Nephron (organoid): ENCODE data around the gene WNK2.

Source experiments
- H3K27ac Mint-ChIP-seq, 3 experiments: 2 replicates each; pipeline ENCODE4 v1.8.0; 2020; ENCODE audit warnings: mixed read lengths in 3 of 3, mild to moderate bottlenecking in 2 of 3, moderate library complexity in 1 of 3
- H3K27me3 Mint-ChIP-seq: 2 replicates; pipeline ENCODE4 v1.8.0; 2021; ENCODE audit warnings: low read depth, mild to moderate bottlenecking, moderate library complexity, mixed read lengths
- H3K36me3 Mint-ChIP-seq: 2 replicates; pipeline ENCODE4 v1.8.0; 2020; ENCODE audit warnings: low read depth, mixed read lengths
- H3K4me1 Mint-ChIP-seq: 2 replicates; pipeline ENCODE4 v1.8.0; 2020; ENCODE audit warnings: mixed read lengths
- H3K4me3 Mint-ChIP-seq, 3 experiments: 2 replicates each; pipeline ENCODE4 v1.8.0; 2020; ENCODE audit warnings: mild to moderate bottlenecking in 3 of 3, mixed read lengths in 3 of 3, moderate library complexity in 2 of 3
- H3K9me3 Mint-ChIP-seq: 2 replicates; pipeline ENCODE4 v1.8.0; 2020; ENCODE audit warnings: mixed read lengths
- CTCF ChIP-seq, 3 experiments: fragments of 200-600 bp; sonication (generic); IDR thresholded peaks; one replicate each; pipeline ENCODE4 v1.5.0; 2021; ENCODE audit warnings: antibody characterized with exemption in 3 of 3; ENCODE audit not compliant: unreplicated experiment in 3 of 3

Gene WNK2

GRCh38 chr9:93308676-93309075 is 124.7 kb downstream of the WNK2 start:
- H3K9me3 Mint-ChIP-seq: no peaks in the 10 kb centered on the region
- no peak overlapping the region for H3K4me3 Mint-ChIP-seq
- H3K4me1 Mint-ChIP-seq: peaks cover 5% of the 10 kb centered on the region
- no peak overlapping the region for H3K27ac Mint-ChIP-seq
- TF ChIP-seq CTCF (IDR thresholded peaks at IDR 0.05; ENCODE audit: unreplicated experiment in 3 of 3): no peak
- no peaks in the 10 kb centered on the region for H3K27me3 Mint-ChIP-seq
- peaks cover 3% of the 10 kb centered on the region for H3K36me3 Mint-ChIP-seq

DNA sequence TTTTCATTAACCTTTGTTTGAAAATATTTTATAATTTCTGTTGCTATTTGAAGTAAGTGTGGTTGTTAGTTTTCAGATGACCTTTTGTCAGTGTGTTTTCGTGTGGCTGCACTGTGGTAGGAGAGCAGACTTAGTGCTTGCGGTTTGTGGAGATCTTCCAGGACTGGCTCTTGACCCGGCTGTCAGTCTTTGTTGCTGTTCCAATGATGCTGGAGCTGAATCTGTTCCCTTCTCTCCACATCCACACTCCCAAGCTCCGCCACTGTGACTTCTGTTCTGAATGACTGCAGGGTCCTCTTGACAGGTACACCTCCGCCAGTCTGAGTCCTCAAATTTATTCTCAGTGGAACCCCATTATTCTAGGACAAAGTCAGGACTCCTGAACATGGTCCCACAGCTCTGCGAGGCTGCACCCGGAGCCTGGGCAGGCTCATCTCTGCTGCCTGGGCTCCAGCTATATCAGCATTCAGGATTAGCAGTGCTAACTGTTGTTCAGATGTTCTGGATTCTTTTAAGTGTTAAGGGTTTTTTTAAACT is 126.0 kb downstream of the WNK2 start:
- TF ChIP-seq CTCF (IDR thresholded peaks at IDR 0.05; ENCODE audit: unreplicated experiment in 3 of 3): no peak
- no peaks in the 10 kb centered on the region for H3K27me3 Mint-ChIP-seq
- H3K4me3 Mint-ChIP-seq: no peak overlapping the region

DNA sequence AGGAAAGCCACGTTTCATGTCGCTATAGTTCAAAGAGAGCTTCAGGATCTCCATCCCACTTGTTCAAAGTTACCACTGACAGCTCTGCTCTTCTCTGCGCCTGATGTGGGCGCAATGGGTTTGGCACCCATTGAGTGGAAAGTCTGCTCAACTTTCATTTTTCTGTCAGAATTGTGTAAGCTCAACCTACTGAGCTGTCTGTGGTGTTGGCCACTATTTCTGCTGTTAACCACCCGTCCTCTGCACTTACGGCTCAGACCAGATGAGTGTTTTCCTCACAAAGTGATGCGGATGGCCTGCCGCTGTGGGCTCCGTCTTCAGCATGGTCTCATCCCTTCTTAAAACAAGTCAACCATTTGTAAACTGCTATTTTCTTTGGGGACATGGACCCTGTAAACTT is 131.2 kb downstream of the WNK2 start:
- no peak overlapping the region for H3K4me3 Mint-ChIP-seq
- H3K27ac Mint-ChIP-seq: no peak overlapping the region
- H3K9me3 Mint-ChIP-seq: no peaks in the 10 kb centered on the region
- H3K36me3 Mint-ChIP-seq: peaks cover 3% of the 10 kb centered on the region
- H3K4me1 Mint-ChIP-seq: no peaks in the 10 kb centered on the region
- no peak for TF ChIP-seq CTCF (IDR thresholded peaks at IDR 0.05; ENCODE audit: unreplicated experiment in 3 of 3)
- H3K27me3 Mint-ChIP-seq: no peaks in the 10 kb centered on the region

More for the DNA sequence above, 126.0 kb downstream of the WNK2 start:
- Mint-ChIP-seq H3K36me3 (peaks cover 3% of the 10 kb centered on the region), H3K4me1 (peaks cover 5% of the 10 kb centered on the region), H3K9me3 (no peaks in the 10 kb centered on the region), H3K27ac (no peak overlapping the region)

DNA sequence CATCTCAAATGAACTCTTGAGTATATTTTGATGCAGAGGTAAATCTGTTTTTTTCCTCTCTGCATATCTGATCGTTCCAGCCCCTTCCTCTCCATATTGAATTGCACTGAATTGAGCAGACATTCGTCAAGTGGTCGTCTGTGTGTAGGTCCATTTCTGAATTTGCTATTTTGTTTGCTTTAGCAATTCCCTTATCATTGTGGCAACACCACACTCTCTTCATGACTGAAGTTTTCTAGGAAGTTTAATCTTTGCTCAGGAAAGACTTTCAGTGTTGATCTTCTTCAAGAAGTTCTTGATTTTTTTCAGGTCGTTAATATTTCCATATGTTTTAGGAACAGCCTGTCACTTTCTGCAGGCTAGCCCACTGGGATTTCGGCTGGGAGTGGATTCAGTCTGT is 132.0 kb downstream of the WNK2 start:
- TF ChIP-seq CTCF (IDR thresholded peaks at IDR 0.05; ENCODE audit: unreplicated experiment in 3 of 3): no peak
- Mint-ChIP-seq H3K27ac (no peak overlapping the region), H3K36me3 (peaks cover 3% of the 10 kb centered on the region), H3K4me3 (no peak overlapping the region), H3K9me3 (no peaks in the 10 kb centered on the region), H3K4me1 (no peaks in the 10 kb centered on the region), H3K27me3 (no peaks in the 10 kb centered on the region)

GRCh38 chr9:93316726-93317494 is 133.0 kb downstream of the WNK2 start:
- no peaks in the 10 kb centered on the region for H3K9me3 Mint-ChIP-seq
- no peak for TF ChIP-seq CTCF (IDR thresholded peaks at IDR 0.05; ENCODE audit: unreplicated experiment in 3 of 3)
- H3K27me3 Mint-ChIP-seq: no peaks in the 10 kb centered on the region
- no peak overlapping the region for H3K4me3 Mint-ChIP-seq
- no peak overlapping the region for H3K27ac Mint-ChIP-seq
- no peaks in the 10 kb centered on the region for H3K36me3 Mint-ChIP-seq
- no peaks in the 10 kb centered on the region for H3K4me1 Mint-ChIP-seq
